Measurements from ENCODE around the gene MAP2K7. TPM values are rescaled to one million over a fixed set of nuclear protein-coding genes. Genes with fewer than 3 reads are reported as not detected.

MAP2K7 gene
- total RNA-seq, 4 donors from 2014 or later: 13.9 to 23.4 (median 17.9) TPM

GRCh38 chr19:7879111-7879807, 24.4 kb upstream of the MAP2K7 start:
- Histone ChIP-seq H3K27me3 (peaks cover 54% of the 10 kb centered on the region), H3K9me3 (no peaks in the 10 kb centered on the region), H3K27ac (no peak overlapping the region), H3K4me1 (peaks cover 0 to 6% (median 3%) of the 10 kb centered on the region in 3 donors), H3K36me3 (no peaks in the 10 kb centered on the region), H3K4me3 (no peak overlapping the region)
- TF ChIP-seq EP300 (IDR thresholded peaks at IDR 0.05) (no peak), CTCF (IDR thresholded peaks at IDR 0.05) (no peak), POLR2AphosphoS5 (IDR thresholded peaks at IDR 0.05) (no peak), POLR2A (IDR thresholded peaks at IDR 0.05) (no peak)
- WGBS, 2 donors (ENCODE audit: low coverage in 1 of 2): 55% methylated on average over 9 of the region's 18 CpGs; no CpG with 5 or more reads in 1 of the 2 donors
- ATAC-seq: no peak

DNA sequence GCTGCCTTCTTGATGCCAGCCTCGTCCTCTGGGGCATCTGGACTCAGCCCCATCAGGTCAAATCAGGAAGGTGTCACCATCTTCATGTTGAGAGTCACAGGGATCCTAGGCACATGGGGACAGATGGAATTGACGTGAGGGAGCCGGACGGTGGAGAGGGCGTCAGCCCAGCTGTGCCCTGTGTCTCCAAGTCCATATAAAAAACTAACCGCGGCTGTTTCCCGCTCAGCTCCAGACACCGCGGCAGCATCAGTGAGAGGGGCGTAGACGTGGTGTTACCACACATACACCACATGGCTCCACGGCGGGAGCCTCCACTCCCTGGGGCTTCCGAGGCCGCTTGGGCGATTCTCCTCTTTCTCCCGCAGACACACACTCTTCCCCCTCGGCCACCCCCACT, 23.8 kb upstream of the MAP2K7 start:
- H3K27me3 ChIP-seq: peaks cover 48% of the 10 kb centered on the region
- ATAC-seq: no peak
- peaks cover 0 to under 1% (median 0%) of the 10 kb centered on the region in 3 donors for H3K4me1 ChIP-seq
- no peaks in the 10 kb centered on the region for H3K36me3 ChIP-seq
- no peak for TF ChIP-seq POLR2A (IDR thresholded peaks at IDR 0.05)
- H3K4me3 ChIP-seq: no peak overlapping the region
- no peaks in the 10 kb centered on the region for H3K9me3 ChIP-seq
- WGBS, 2 donors (ENCODE audit: low coverage in 1 of 2): 88 to 90% methylated on average over 4 to 15 of the region's 19 CpGs
- no peak overlapping the region for H3K27ac ChIP-seq

DNA sequence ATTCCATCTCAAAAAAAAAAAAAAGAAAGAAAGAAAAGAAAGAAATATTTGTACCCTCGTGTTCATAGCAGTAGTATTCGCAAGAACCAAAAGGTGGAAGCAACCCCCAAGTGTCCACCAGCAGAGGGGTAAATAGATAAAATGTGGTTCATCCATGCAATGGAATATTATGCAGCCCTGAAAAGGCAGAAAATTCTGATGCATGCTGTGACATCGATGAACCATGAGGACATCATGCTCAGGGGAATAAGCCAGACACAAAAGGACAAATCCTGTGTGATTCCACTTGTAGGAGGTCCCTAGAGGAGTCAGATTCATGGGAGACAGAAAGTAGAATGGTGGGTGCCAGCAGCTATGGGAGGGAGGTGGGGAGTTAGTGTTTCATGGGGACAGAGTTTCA, 21.8 kb upstream of the MAP2K7 start:
- Histone ChIP-seq H3K4me1 (no peaks in the 10 kb centered on the region), H3K36me3 (no peaks in the 10 kb centered on the region), H3K27me3 (peaks cover 38% of the 10 kb centered on the region), H3K4me3 (no peak overlapping the region), H3K27ac (no peak overlapping the region), H3K9me3 (no peaks in the 10 kb centered on the region)
- 72% methylated on average over 2 of the region's 3 CpGs; no CpG with 5 or more reads in 1 of the 2 donors for WGBS, 2 donors (ENCODE audit: low coverage in 1 of 2)
- ATAC-seq: no peak
- TF ChIP-seq POLR2AphosphoS5 (IDR thresholded peaks at IDR 0.05) (no peak), EP300 (IDR thresholded peaks at IDR 0.05) (no peak), CTCF (IDR thresholded peaks at IDR 0.05) (no peak), POLR2A (IDR thresholded peaks at IDR 0.05) (no peak)

GRCh38 chr19:7883105-7883504, 20.6 kb upstream of the MAP2K7 start:
- no peak overlapping the region for H3K4me3 ChIP-seq
- peaks cover 45% of the 10 kb centered on the region for H3K27me3 ChIP-seq
- peaks cover 0 to 3% (median 0%) of the 10 kb centered on the region in 3 donors for H3K4me1 ChIP-seq
- H3K27ac ChIP-seq: no peak overlapping the region
- H3K36me3 ChIP-seq: no peaks in the 10 kb centered on the region
- no peaks in the 10 kb centered on the region for H3K9me3 ChIP-seq
- 55 to 67% methylated on average over 2 to 4 of the region's 4 CpGs for WGBS, 2 donors (ENCODE audit: low coverage in 1 of 2)
- no peak for ATAC-seq
- TF ChIP-seq EP300 (IDR thresholded peaks at IDR 0.05) (no peak), POLR2A (IDR thresholded peaks at IDR 0.05) (no peak), CTCF (IDR thresholded peaks at IDR 0.05) (no peak), POLR2AphosphoS5 (IDR thresholded peaks at IDR 0.05) (no peak)

GRCh38 chr19:7883796-7884570, 19.7 kb upstream of the MAP2K7 start:
- ATAC-seq: no peak
- TF ChIP-seq CTCF (IDR thresholded peaks at IDR 0.05) (no peak), POLR2AphosphoS5 (IDR thresholded peaks at IDR 0.05) (no peak), POLR2A (IDR thresholded peaks at IDR 0.05) (no peak), EP300 (IDR thresholded peaks at IDR 0.05) (no peak)
- Histone ChIP-seq H3K36me3 (no peaks in the 10 kb centered on the region), H3K4me1 (peaks cover 0 to 11% (median 0%) of the 10 kb centered on the region in 3 donors), H3K27me3 (peaks cover 50% of the 10 kb centered on the region), H3K9me3 (no peaks in the 10 kb centered on the region), H3K27ac (no peak overlapping the region), H3K4me3 (no peak overlapping the region)
- 71 to 86% methylated on average over 1 to 2 of the region's 2 CpGs for WGBS, 2 donors (ENCODE audit: low coverage in 1 of 2)

All from gastroesophageal sphincter (tissue), 4 donors.